ENCODE results near the gene EGFR.

Gene EGFR

DNA sequence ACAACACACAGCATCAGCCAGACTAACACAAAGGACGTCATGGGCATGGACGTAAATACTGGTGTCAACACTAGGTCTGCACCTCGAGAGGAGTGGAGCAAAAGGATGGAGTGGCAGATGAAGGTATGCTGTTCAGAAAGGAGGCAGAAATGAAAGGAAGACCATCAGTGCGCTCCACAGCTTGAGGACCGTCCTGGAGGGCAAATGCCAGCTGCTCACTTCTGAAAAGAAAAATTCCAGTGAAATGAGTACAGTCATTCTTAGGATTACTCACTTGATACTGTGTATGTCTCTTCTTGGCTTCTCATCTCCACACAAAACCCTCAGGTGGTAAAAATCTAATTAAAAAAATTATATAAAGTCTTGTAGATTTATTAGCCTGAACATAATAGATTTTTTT is 44.8 kb downstream of the EGFR start:
- DNase-seq: no peak

DNA sequence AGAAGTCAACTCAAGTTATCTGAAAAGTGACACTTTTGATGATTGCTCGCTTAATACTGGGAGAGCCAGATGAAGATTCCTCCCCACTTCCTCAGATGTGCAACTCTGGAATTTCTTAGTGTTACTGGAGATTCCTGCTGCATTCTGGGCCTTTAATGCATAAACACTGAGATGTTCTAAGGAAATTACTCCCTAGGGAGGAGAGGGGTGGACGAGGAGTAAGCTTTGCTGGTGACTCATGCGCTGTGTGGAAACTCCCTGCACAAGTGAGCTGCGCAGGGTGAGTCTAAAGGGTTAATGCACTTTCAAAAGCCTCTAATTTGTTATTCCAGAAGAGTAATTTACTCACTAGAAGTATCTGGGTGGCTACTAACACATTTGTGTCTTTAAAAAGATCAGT is 46.3 kb downstream of the EGFR start:
- DNase-seq: no peak

- no peak for DNase-seq
Observed at GRCh38 chr7:55065511-55066229, 46.9 kb downstream of the EGFR start.

DNA sequence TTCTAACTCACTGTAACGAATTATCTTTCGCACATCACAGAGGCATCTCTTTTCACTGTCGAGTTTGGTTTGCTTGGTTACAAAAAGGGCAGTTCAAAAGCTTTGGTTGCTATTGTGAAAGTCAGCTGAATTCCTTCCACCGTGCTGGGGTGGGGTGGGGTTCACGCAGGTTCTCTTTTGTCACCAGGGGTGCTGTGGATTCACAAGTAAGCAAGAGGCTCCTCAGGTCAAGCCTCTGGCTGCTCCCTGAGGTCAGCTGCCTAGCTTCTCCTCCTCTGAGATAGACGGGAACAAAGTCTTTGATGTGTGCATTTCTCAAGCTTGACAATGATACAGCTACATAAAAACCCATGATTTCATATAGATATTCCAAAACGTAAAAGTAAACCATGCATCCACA is 47.7 kb downstream of the EGFR start:
- DNase-seq: no peak

GRCh38 chr7:55066938-55067337 is 48.1 kb downstream of the EGFR start:
- no peak for DNase-seq

DNA sequence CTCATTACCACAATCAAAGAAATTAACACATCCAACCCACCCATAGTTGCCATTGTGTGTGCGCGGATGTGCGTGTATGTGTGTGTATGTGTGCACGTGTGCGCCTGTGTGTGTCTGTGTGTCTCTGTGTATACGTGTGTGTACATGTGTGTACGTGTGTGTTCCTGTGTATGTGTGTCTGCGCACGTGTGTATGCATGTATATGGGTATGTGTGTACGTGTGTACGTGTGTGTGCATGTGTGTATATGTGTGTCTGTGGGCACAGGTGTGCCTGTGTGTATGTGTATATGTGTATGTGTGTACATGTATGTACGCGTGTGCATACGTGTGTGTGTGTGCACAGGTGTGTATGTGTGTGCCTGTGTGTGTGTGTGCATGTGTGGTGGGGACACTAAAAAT is 48.9 kb downstream of the EGFR start:
- no peak for DNase-seq

DNA sequence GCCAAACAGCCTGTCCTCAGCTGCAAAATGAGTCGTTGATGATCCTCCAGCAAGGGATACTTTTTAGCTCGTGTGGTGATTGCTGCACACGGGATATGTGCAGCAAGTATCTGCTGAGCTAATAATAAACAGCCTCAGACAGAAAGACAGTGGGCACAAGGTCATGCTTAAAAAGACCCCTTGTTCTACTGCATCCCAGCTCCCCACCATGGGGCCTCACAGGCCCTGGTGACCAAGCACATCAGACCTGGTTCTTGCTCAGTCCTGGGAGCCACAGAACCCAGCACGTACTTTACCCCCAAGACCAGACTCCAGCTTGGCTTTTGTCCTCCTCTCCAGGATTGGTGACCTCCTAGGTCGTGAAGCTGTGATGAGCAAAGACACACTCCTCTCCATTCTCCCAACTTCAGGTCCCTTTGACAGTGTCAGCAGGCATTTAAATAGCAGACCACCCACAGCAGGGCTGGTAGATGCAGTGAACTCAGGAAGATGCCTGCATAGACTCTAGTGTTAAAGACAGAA is 50.5 kb downstream of the EGFR start:
- no peak for DNase-seq

- DNase-seq: no peak
Observed at GRCh38 chr7:55070271-55070743, 51.5 kb downstream of the EGFR start.

- DNase-seq: no peak
Observed at GRCh38 chr7:55070854-55071253, 52.0 kb downstream of the EGFR start.

DNA sequence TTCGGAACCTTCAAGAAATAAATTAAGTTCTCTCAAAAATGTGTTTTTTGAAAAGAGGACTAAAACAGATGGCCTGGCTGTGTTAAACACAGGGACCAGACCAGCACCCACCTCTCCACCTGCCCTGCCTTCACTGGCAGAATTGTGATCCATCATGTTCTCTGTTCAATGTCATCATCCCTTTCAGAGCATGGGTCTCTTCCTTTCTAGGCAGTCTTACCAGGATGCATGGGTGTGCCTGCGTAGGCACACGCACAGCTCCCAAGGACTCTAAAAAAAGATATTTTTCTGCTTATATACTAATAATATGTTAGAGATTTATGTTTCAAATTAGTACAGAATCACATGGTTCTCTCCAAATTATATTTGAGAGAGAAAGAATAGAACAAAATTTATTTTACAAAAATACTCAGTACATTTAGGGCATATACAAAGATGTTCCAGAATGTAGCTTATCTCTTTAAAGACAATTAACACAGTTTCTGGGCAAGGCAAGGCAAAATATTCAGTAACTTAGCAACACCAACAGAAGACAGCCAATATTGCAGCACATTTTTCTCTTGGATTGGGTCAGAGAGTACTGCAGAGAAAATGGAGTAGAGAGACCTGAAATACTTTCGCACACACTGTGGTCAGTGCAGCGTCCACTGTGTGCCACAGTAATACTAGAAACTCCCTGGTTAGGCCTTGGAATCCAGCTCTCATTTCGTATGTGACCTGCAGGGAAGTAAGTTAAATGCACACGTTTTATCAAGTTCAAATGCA is 52.8 kb downstream of the EGFR start:
- no peak for DNase-seq

DNA sequence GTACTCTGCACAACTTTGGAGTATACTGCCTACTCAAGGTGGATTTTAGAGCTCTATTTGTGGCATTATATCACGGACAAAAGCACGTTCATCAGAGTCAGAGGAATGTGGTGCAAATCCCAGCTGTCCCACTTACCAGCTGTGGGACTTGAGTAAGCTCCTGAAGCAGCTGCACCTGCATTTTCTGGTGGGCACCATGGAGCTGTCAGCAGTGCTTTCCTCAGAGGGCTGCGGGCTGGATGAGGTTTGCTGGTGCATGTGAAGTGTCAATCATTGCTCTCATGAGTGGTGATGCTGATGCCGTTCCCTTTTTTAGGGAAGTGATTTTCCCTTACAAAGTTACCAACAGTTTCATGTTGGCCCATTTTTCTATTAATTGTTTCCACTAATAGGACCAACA is 53.4 kb downstream of the EGFR start:
- no peak for DNase-seq

DNA sequence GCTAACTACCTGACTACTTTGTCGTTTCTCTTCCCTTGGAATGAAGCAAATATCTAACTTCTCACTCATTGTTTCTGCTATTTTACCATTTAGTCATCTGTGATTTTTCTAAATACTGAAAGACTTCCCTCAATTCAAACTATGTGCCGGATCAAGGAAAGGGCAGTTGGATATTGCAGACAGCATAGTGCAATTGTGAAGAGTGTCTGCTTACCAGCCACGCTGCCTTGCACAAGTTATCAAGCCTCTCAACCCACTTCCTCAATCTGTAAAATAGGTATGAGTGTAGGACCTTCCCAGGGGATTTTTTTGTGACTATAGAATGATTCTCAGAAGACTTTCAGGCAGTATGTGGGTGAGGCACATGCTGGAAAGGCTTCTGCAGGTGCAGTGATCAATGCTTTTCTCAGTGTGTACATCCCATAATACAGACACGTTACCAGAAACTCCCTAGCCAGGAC is 54.3 kb downstream of the EGFR start:
- DNase-seq: no peak

GRCh38 chr7:55073976-55074528 is 55.2 kb downstream of the EGFR start:
- DNase-seq: no peak

- no peak for DNase-seq
Observed at GRCh38 chr7:55075464-55076021, 56.7 kb downstream of the EGFR start.

- no peak for DNase-seq
Observed at GRCh38 chr7:55077561-55078410, 59.0 kb downstream of the EGFR start.

- no peak for DNase-seq
Observed at GRCh38 chr7:55078465-55079372, 59.9 kb downstream of the EGFR start.

DNA sequence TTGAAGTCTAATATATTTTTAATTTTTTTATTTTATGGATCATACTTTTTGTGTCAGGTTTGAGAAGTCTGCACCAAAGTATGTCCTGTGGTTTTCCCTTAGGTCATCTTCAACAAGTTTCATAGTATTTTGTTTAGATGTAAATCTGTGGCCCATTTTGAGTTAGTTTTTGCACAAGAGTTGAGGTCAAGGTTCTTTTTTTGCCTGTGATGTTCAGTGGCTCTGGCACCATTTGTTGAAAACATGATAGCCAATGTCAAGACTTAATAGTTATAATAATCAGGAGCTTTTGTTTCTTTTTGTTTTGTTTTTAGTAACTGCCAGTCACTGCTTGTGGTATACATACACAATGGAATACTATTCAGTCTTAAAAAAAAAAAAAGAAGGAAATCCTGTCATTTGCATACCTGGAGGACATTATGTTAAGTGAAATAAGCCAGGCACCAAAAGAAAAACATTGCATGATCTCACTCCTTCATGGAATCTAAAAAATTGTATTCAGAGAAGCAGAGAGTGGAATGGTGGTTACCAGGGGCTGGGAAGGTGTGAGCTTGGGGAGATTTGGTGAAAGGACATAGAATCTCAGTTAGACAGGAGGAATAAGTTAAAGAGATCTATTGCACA is 61.3 kb downstream of the EGFR start:
- no peak for DNase-seq

- no peak for DNase-seq
Observed at GRCh38 chr7:55081068-55081467, 62.3 kb downstream of the EGFR start.

- no peak for DNase-seq
Observed at GRCh38 chr7:55081472-55082227, 62.8 kb downstream of the EGFR start.

- DNase-seq: no peak
Observed at GRCh38 chr7:55082228-55082603, 63.4 kb downstream of the EGFR start.
